Endothelial cell of umbilical vein (primary cell): ENCODE results near the gene TMTC4. TPM values are rescaled to one million over a fixed set of nuclear protein-coding genes. Genes with fewer than 3 reads are reported as not detected.

Experiments used
- BruUV-seq: library from RNA; stranded (reverse); fragments of 400-500 nt; replicated peaks from 2 replicates; lab custom pipeline; 2021; lab: Mats Ljungman, UMichigan
- CTCF ChIA-PET: fragments of 300-600, 350-600 bp; sonication (Branson Sonifier 250); formaldehyde crosslinking; loops from one replicate; lab custom pipeline; 2021; ENCODE audit warnings: antibody characterized with exemption, inconsistent platforms; lab: Charles Lee
- POLR2A ChIA-PET: fragments of 300-600, 350-600 bp; sonication (Branson Sonifier 250); formaldehyde crosslinking; loops from one replicate; lab custom pipeline; 2021; ENCODE audit warnings: antibody characterized with exemption, inconsistent platforms; lab: Charles Lee
- DNase-seq: peaks from one replicate; pipeline ENCODE4 v3.0.0-alpha.2; 2011; ENCODE audit warnings: low read depth, low spot score
- FAIRE-seq: peaks from 2 replicates; lab custom pipeline; 2011; peaks lifted over from hg19 to GRCh38; lab: Jason Lieb, UNC
- H2AFZ ChIP-seq: 2 replicates; pipeline ENCODE4 v1.6.0; 2012; ENCODE audit warnings: low read depth, low read length, control low read depth, inconsistent platforms
- H3K27ac ChIP-seq: 2 replicates; pipeline ENCODE4 v1.5.1; 2011; ENCODE audit warnings: low read depth, mild to moderate bottlenecking, control low read depth, low read length, moderate library complexity; ENCODE audit not compliant: insufficient read depth
- H3K27me3 ChIP-seq, 2 experiments: 2 replicates each; pipeline versions ENCODE4 v1.6.0 to v1.6.1; 2011; ENCODE audit warnings: low read length in 2 of 2, mixed read lengths in 1 of 2; ENCODE audit not compliant: control insufficient read depth in 2 of 2, insufficient read depth in 2 of 2
- H3K36me3 ChIP-seq, 2 experiments: 2 replicates in 1 of 2; 3 replicates in 1 of 2; pipeline ENCODE4 v1.5.1; 2011; ENCODE audit warnings: low read length in 2 of 2, mild to moderate bottlenecking in 1 of 2, moderate library complexity in 1 of 2; ENCODE audit not compliant: control insufficient read depth in 2 of 2, insufficient read depth in 2 of 2; ENCODE audit errors: extremely low read depth in 1 of 2
- H3K4me1 ChIP-seq: 3 replicates; pipeline ENCODE4 v1.5.1; 2011; ENCODE audit warnings: mild to moderate bottlenecking, low read length; ENCODE audit not compliant: control insufficient read depth, insufficient read depth; ENCODE audit errors: extremely low read depth
- H3K4me2 ChIP-seq: 2 replicates; pipeline ENCODE4 v1.6.1; 2011; ENCODE audit warnings: low read length, control low read depth, mixed read lengths; ENCODE audit not compliant: insufficient read depth
- H3K4me3 ChIP-seq, 3 experiments: fragments of 200-600 bp in 1 of 3; sonication (generic), shearing (Covaris generic) in 1 of 3; replicated peaks in 1 of 3; 2 replicates each; pipeline ENCODE4 v1.5.1; 2011 to 2016; ENCODE audit warnings: control low read depth in 3 of 3, low read length in 3 of 3, mild to moderate bottlenecking in 2 of 3, inconsistent platforms in 1 of 3, low read depth in 1 of 3, moderate library complexity in 1 of 3; ENCODE audit not compliant: insufficient read depth in 1 of 3
- H3K79me2 ChIP-seq: 2 replicates; pipeline ENCODE4 v1.6.0; 2012; ENCODE audit warnings: low read length, inconsistent platforms; ENCODE audit not compliant: control insufficient read depth, insufficient read depth
- H3K9ac ChIP-seq: replicated peaks from 2 replicates; pipeline ENCODE3; 2011; ENCODE audit warnings: low read length, control low read depth; ENCODE audit not compliant: insufficient read depth; ENCODE audit errors: extremely low read depth
- H3K9me1 ChIP-seq: replicated peaks from 3 replicates; pipeline ENCODE4 v1.6.0; 2011; ENCODE audit warnings: mild to moderate bottlenecking, low read length; ENCODE audit not compliant: control insufficient read depth, insufficient read depth; ENCODE audit errors: extremely low read depth
- H3K9me3 ChIP-seq: replicated peaks from 2 replicates; pipeline ENCODE4 v1.5.1; 2012; ENCODE audit warnings: low read length, inconsistent platforms; ENCODE audit not compliant: control insufficient read depth, insufficient read depth
- H4K20me1 ChIP-seq: replicated peaks from 2 replicates; pipeline ENCODE3; 2011; ENCODE audit warnings: mild to moderate bottlenecking, low read length; ENCODE audit not compliant: control insufficient read depth, insufficient read depth; ENCODE audit errors: extremely low read depth
- FOS ChIP-seq: IDR thresholded peaks from 2 replicates; pipeline ENCODE4 v1.6.1; 2011; ENCODE audit warnings: mild to moderate bottlenecking, low read length, moderate library complexity, borderline replicate concordance; ENCODE audit not compliant: insufficient read depth
- dilution Hi-C: fragments of 300-500 bp; cut with MboI; formaldehyde crosslinking; loops from one replicate; pipeline ENCODE4 v1.15.0; 2019; ENCODE audit warnings: low sequenced_read_pairs; ENCODE audit not compliant: extremely low pct_ligation_motif_present
- intact Hi-C: fragments of 100-400 bp; cut with micrococcal nuclease; formaldehyde crosslinking; loops from one replicate; pipeline ENCODE4 v1.10.0; 2022
- polyA plus RNA-seq, 4 experiments: library from polyadenylated mRNA; depleted of rRNA in 3 of 4; stranded (reverse) in 3 of 4; unstranded in 1 of 4; fragments of >200 nt; gene quantifications; 2 replicates each; pipeline versions ENCODE4 v1.2.1 to v1.2.3, GENCODE V29; 2011 to 2012; ENCODE audit warnings: missing spikeins in 1 of 4
- total RNA-seq: library from RNA; stranded (reverse); gene quantifications from 2 replicates; pipeline ENCODE4 v1.2.3, GENCODE V29; 2021
- TF ChIP-seq, protein P1 (sequence below), 2 donors: IDR thresholded peaks; 1 replicate in 1 of 2; 2 replicates in 1 of 2; pipeline ENCODE4 v1.5.1; 2011; ENCODE audit warnings: low read length in 2 of 2, mild to moderate bottlenecking in 2 of 2, moderate library complexity in 2 of 2, control low read depth in 1 of 2, inconsistent platforms in 1 of 2, low read depth in 1 of 2; ENCODE audit not compliant: insufficient read depth in 1 of 2; ENCODE audit errors: extremely low read depth in 1 of 2

The TMTC4 gene
- total and polyA plus RNA-seq, 2 donors (not counting 3 experiments of a cell fraction or from before 2014, with no cell fraction given) = 24.6 to 31.9 TPM

DNA sequence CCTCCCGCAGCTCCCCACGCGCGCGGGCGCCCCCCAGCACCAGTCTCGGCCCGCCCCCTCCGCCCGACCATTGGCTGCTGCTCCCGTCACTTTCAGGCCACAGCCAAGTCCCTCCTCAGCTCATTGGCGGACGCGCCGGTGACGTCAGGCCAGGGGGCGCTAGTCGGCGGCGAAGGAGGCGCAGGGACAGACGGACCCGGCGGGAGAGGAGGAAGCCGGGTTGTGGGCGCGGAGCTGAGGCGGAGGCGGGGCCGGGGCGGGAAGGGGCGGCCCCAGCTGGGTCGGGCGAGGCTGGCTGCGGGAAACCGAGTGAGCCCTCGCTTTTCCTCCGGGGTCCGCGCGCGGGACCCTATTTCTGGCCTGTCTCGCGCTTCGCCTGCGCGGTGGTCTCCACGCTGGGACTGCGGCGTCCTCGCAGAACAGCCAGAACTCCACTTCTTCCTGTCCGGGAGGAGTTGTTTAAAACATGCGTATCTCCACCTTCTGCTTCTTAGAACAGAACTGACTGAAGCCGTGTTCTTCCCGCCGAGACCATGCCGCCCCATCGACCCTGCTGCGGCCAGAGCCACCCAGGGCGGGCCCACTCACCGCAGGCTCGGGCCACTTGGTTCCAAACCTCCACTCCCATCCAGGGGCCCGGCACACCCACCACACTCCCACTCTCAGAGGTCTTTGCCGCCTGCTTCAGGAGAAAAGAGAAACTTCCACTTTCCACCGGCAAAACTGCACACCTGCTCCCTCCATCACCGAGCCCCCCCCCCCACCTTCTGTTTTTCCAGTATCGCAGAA, 471 bp upstream of the TMTC4 start:
- Histone ChIP-seq H3K4me1 (peaks cover 14% of the 10 kb centered on the region), H3K4me3 (peak overlapping the region; percentile 60 to 82 (median 81)), H3K36me3 (no peaks in the 10 kb centered on the region), H3K79me2 (peaks cover 29% of the 10 kb centered on the region), H3K9me3 (no peaks in the 10 kb centered on the region), H3K27me3 (peaks cover 0 to 3% of the 10 kb centered on the region in 2 experiments), H3K27ac (peak overlapping the region; percentile 60), H3K4me2 (peak overlapping the region; percentile 83), H4K20me1 (no peaks in the 10 kb centered on the region), H2AFZ (peak overlapping the region; percentile 97), H3K9ac (peak overlapping the region; percentile 74), H3K9me1 (no peaks in the 10 kb centered on the region)
- intact Hi-C loops (loop anchor here (1.0 to 10.0 kb wide), 5 partner anchors 103 to 1016 kb away; partner anchors contain the start of genes ITGBL1 and ZIC5), dilution Hi-C loops (no loop called here)
- TSS peak; percentile 50 for BruUV-seq
- TF ChIP-seq, protein P1, sequence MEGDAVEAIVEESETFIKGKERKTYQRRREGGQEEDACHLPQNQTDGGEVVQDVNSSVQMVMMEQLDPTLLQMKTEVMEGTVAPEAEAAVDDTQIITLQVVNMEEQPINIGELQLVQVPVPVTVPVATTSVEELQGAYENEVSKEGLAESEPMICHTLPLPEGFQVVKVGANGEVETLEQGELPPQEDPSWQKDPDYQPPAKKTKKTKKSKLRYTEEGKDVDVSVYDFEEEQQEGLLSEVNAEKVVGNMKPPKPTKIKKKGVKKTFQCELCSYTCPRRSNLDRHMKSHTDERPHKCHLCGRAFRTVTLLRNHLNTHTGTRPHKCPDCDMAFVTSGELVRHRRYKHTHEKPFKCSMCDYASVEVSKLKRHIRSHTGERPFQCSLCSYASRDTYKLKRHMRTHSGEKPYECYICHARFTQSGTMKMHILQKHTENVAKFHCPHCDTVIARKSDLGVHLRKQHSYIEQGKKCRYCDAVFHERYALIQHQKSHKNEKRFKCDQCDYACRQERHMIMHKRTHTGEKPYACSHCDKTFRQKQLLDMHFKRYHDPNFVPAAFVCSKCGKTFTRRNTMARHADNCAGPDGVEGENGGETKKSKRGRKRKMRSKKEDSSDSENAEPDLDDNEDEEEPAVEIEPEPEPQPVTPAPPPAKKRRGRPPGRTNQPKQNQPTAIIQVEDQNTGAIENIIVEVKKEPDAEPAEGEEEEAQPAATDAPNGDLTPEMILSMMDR (IDR thresholded peaks at IDR 0.05; ENCODE audit: extremely low read depth in 1 of 2, insufficient read depth in 1 of 2, low read depth in 1 of 2, low read length in 2 of 2) = peak in 1 of 2 donors; percentile 45
- TF ChIP-seq FOS = no peak
- ChIA-PET CTCF (interaction anchor here (0.8 to 1.6 kb wide), 12 partner anchors 12 to 470 kb away, joined by 3 to 13 read pairs (median 4); no protein-coding TSS in a partner anchor), POLR2A (interaction anchor here (0.6 kb wide), 1 partner anchor 397 kb away, joined by 5 read pairs; no protein-coding TSS in a partner anchor)
- FAIRE-seq (peak; percentile 94), DNase-seq (peak; percentile 99)
